HepG2 (cell line): ENCODE results near the gene IKBKE.

ENCODE experiments used
- PHF21A ChIP-seq: sonication (generic); formaldehyde crosslinking; IDR thresholded peaks from 2 replicates; pipeline ENCODE4 v1.5.0; 2020; ENCODE audit warnings: mild to moderate bottlenecking, missing genetic modification reagents
- RBFOX2 ChIP-seq: fragments of 200-400 bp; formaldehyde crosslinking; IDR thresholded peaks from 2 replicates; pipeline ENCODE4 v1.6.1; 2017; ENCODE audit warnings: low read depth, mild to moderate bottlenecking, low read length
- SOX13 ChIP-seq, 3 experiments: fragments of 450-650 bp in 1 of 3; sonication (generic) in 1 of 3; formaldehyde crosslinking in 1 of 3; IDR thresholded peaks in 2 of 3; conservative IDR thresholded peaks in 1 of 3; 2 replicates each; pipeline versions ENCODE4 v1.5.0 to v1.6.1; 2016 to 2020; ENCODE audit warnings: antibody characterized with exemption in 1 of 3, mild to moderate bottlenecking in 1 of 3, missing compliant biosample characterization in 1 of 3, missing genetic modification reagents in 1 of 3, moderate library complexity in 1 of 3

DNA sequence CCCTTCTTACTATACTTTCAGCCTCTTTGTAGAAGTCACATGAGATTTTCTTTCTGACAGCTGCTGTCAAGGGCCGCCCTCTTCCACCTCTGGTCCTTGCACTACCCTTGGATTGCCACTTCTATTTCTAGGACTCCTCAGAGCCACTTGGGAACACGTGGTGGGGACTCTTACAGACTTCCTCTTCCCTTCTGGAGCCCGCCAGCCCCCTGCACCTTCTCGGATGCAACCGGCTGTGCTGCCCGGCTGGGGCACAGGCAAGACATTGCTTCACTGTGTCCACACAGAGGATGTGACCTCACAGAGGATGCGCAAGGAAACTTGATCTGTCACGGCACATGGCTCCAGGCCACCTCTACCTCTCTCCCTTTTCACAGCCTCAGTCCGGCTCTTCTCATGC, 2.4 kb upstream of the IKBKE start:
- TF ChIP-seq SOX13 (IDR thresholded peaks at IDR 0.05) = no peak
- no peak for TF ChIP-seq SOX13 (CRISPR knock-in tag; conservative IDR thresholded peaks at IDR 0.05 in 1 of 2, IDR thresholded peaks at IDR 0.05 in 1 of 2)
- no peak for TF ChIP-seq PHF21A (CRISPR knock-in tag)
- no peak for TF ChIP-seq RBFOX2
